GOT3 (cell line): ENCODE results near the gene SUCO.

ENCODE experiments used
- DNase-seq: peaks from one replicate; lab custom pipeline; 2025; ENCODE audit warnings: mixed read lengths; lab: John Stamatoyannopoulos, UW

Gene SUCO

GRCh38 chr1:172515436-172515835, 17.5 kb upstream of the SUCO start:
- DNase-seq: no peak

GRCh38 chr1:172515927-172516326, 17.0 kb upstream of the SUCO start:
- DNase-seq: no peak

DNA sequence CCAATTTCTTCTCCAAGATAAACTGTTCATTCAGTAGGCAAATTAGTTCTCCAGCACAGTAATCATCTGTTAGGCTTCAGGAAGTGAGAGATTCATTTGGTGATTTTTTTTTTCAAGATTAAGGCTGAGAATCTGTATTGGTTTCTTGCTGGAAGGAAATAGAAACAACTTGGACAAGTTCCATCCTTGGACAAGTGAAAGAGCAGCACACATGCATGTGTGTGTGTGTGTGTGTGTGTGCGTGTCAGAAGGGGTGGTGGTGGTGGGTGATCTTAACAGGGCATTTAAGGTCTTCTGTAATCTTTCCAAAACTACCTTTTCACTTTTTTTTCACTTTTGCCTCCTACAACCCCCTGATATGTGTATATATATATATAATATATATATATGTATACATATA, 15.9 kb upstream of the SUCO start:
- DNase-seq: no peak

- no peak for DNase-seq
Measured at GRCh38 chr1:172517545-172517944, 15.4 kb upstream of the SUCO start.

DNA sequence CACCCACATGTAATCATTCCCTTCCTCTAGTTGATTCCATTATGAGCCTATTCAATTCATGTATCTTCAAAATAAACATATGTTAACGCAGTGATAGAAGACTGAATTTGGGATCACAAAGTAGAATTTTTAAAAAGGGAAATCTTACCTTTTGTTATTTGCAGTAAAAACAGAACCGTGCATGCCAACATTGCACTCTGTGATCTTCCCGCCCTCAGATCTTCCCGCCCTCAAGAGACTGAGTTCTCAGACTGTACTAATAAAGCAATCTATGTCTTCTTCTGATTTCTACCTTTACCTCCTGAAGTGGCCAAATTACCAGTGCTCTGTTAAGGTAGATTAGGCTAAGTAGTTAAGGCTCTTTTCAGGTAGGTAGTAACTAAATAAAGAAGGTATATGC, 3.6 kb upstream of the SUCO start:
- DNase-seq: no peak

DNA sequence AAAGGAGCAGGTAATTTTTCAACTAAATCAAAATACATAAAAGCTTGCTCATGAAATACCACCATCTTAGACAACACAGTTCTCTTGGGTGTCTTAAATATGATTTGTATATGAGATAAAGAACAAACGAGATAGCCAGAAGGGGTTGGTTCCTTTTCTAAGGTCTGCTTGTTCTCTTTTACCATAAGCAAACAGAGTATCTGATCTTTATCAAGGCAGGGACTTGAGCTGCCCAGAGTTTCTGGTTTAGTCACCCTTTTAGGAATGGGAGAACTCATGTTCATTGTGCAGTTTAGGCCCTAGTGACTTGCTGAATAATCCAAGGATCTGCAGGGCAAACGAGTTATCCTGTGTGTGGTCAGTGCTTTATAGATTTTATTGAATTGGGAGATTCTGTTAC, 3.0 kb upstream of the SUCO start:
- DNase-seq: no peak

GRCh38 chr1:172531412-172532182, 1.4 kb upstream of the SUCO start:
- DNase-seq: no peak

GRCh38 chr1:172532183-172532699, 709 bp upstream of the SUCO start:
- peak; percentile 100 for DNase-seq

DNA sequence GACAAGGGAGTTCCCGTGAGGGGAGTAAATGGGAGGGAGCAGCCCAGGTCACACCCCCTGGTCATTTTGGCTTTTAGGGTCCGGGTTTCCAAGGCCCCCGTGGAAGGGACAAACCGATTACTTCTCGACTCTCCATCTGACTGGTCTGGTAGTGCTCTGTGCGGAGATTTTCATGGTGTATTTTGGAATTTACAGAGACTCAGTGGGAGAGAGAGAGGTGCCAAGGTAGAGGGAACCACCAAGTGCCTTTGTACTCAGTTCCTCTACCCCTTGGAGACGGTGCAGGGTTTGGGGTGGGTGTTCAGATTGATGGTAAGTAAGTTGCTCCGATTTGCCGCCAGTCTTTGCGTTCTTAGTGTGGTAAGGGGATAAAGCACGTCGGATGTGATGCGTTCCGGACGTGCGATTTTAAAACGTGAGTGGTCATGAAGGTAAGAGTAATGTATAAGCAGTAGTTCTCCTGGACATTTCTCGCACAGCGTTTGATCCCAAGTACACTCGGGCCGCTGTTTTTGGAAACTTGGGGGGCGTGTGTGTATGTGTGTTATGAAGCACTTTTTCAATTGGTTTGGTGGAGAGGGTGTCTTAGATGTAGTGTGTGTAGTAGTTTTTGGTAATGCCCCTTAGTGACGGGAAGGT, 682 bp downstream of the SUCO start:
- DNase-seq: no peak

- no peak for DNase-seq
Measured at GRCh38 chr1:172536256-172536655, 3.3 kb downstream of the SUCO start.

DNA sequence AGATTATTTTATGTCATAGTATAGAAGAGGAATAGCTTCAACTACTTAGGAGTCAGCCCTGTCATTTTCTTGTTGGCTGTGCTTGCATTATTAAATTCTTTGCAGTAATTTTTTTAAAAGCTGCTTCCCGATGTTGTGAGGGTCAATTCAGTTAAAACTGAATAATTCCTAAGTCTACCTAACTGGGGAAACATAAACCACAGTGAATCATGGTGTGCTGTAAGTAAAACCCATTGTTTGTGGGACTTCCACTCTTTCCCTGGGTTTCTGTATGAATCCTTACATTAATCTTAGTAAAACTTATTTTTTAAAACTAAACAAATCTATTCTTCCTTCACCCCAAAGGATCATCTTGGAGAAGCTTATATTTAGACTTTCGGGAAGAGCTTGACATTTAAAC, 4.4 kb downstream of the SUCO start:
- DNase-seq: no peak

GRCh38 chr1:172537827-172538391, 5.0 kb downstream of the SUCO start:
- DNase-seq: no peak

DNA sequence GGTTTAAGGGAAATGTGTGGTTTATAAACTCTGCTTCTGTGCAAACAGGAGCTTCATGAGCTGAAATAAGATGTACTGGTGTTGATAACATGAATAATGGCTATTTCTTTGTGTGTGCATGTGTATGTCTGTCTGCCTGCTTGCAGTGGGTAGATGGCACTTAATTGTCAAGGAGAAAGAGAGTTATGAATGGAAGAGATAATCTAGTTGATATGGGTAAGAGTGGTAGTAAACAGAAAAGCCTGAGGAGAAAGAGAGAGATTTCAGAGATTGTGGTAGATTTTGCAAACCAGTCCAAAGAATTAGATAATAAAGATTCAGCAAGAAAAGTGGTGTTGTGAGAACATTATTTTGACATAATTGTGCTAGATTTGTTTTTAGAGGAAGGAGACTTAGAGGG, 7.7 kb downstream of the SUCO start:
- no peak for DNase-seq

DNA sequence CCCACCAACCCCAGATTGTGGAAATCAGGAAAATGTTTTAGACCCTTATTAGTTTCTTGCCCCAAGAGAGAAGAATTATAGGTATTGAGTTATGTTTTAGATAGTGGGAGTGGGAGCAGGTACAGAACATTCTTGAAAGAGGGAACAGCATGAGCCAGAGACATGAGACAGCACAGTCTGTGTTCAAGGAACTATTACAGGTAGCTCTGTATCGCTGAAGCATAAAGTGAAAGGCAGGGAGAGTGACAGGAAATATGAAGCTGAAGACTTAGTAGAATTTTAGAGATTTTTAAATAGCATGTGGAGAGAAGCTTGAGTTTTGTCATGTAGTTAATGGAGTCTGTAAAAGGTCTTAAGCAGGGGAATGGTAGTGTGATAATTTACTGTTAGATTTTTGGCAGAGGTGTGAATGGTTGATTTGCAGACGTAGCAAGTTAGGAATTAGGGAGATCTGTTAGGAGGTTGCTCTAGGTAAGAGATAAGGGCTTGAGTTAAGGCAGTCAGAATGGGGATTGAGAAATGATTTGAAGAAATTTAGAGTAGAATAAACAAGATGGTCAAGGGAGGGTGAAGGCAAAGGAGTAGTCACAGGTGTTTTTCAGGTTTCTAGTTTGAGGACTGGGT, 11.6 kb downstream of the SUCO start:
- DNase-seq: no peak

DNA sequence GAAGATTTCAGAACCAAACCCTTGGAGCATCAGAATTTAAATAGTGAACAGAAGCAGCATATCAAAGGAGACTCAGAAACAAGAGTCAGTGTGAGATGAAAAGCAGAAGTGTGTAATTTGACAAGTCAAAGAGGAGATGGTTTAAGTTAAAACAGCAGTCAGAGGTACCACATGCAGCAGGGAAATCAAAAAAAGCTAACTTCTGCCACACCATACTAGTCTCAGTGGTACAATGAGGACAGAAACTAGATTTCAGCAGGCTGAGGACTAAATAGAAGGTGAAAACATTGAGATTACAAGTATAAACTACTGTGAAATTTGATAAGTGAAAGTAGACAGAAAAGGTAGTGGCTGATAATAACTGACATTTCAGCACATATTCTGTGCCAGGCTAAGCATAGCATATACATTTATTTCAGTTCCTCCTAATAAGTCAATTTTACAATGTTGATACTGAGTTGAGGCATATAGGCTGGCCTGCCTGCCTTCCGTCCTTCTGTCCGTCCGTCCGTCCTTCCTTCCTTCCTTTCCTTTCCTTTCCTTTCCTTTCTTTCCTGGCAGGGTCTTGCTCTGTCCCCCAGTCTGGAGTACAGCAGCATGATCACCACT, 12.6 kb downstream of the SUCO start:
- no peak for DNase-seq

DNA sequence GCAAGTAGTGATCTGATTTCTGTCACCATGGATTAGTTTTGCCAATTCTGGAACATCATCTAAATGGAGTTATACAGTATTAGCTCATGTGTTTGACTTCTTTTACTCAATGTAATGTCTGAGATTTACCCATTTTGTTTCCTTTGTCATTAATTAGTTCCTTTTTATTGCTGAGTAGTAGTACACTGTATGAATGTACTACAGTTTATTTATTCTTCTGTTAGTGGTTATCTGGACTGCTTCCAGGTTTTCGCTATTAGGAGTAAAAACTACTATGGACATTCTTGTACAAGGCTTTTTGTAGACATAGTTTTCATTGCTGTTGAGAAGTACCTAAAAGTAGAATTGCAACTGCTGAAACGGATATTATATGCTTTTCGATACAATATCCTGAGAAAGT, 14.1 kb downstream of the SUCO start:
- DNase-seq: no peak

DNA sequence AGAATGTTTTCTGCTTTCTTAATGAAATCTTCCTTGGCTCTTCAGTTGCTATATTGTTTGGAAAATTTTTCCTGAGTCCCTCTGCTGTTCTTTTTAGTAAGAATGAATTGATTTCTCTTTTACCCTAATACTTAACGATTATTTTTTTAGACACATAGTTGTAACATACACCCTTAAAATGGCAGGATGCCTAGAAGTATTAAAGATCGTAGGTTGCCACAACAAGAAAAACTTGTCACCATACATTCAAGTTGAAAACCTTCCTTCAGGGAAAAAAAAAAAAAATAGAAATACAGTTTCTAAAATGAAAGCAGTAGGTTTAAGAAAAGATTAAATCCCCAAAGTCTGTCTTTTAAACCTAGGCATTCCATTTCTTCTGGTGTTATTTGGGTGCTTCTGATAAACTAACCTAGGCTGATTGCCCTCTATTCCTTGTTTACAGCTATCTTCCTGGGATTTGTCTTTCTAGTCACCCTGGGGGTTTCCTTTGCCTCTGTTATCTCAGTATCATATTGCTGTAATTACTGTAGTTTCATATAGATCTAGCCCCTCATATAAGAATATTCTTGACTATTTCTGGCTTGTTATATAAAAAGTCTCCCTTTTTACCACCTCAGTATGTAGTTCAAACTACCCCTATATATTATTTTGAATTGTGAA, 16.8 kb downstream of the SUCO start:
- no peak for DNase-seq

- no peak for DNase-seq
Measured at GRCh38 chr1:172551279-172551678, 18.3 kb downstream of the SUCO start.

GRCh38 chr1:172554915-172555314, 22.0 kb downstream of the SUCO start:
- DNase-seq: no peak

DNA sequence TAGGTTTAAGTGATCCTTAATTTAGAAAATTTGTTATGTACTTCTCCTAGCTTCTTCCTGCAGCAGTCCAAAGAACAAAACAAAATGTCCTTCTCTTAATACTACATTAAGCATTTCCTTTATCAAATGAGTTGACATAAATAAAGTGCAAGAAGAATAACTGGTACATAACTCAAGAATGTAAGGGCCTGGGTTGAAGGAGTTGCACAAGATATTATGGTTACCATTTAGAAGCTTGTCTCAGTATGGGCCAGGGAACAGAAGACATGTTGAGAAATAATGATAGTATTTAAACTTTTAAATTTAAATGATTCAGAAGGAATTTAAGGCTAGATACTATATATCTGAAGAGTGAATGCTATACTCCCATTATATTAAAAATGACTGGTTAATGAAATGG, 23.5 kb downstream of the SUCO start:
- no peak for DNase-seq

GRCh38 chr1:172557270-172557669, 24.3 kb downstream of the SUCO start:
- DNase-seq: no peak
